DMS53 (cell line): ENCODE results near the gene DUSP22.
"Not testable (repeated sequence)": the region's sequence is repeated elsewhere in the genome, so short reads cannot be mapped to it uniquely, and the experiment has no call there.

Experiments used
- DNase-seq: peaks from one replicate; lab custom pipeline; 2025; lab: John Stamatoyannopoulos, UW

The DUSP22 gene, protein sequence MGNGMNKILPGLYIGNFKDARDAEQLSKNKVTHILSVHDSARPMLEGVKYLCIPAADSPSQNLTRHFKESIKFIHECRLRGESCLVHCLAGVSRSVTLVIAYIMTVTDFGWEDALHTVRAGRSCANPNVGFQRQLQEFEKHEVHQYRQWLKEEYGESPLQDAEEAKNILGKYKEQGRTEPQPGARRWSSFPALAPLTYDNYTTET

DNA sequence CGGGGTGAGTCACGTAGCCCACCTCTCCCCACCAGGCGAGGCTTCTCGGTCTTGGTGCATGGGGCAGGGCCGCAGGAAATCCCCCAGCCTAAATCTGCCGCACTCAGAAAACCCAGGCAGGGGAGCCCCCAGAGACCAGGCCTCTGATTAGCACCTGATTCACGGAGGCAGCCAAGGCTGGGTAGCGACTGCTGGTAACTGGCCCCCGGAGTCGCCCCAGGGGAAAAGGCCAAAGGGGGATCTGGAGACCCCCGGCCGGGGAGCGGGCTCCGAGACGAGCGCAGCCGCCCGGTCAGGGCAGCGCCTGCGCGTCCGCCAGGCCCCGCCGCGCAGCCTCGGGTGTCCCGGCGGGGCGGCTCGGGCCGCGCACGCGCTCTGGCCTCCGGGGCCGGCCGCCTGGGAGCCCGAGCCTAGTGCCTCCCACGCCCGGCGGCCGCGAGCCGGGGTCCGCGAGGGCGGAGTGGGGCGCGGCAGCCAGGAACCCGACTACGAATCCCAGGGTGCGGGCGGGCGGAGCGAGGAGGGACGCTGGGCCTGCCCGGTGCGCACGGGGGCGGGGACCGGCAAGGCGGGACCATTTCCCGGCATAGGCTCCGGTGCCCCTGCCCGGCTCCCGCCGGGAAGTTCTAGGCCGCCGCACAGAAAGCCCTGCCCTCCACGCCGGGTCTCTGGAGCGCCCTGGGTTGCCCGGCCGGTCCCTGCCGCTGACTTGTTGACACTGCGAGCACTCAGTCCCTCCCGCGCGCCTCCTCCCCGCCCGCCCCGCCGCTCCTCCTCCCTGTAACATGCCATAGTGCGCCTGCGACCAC, at the start of gene DUSP22:
TSS of gene DUSP22 (plus strand) at position 791 of the 809 bp plus-strand sequence. CDS start 53 bp downstream, outside the sequence.
- no peak for DNase-seq

DNA sequence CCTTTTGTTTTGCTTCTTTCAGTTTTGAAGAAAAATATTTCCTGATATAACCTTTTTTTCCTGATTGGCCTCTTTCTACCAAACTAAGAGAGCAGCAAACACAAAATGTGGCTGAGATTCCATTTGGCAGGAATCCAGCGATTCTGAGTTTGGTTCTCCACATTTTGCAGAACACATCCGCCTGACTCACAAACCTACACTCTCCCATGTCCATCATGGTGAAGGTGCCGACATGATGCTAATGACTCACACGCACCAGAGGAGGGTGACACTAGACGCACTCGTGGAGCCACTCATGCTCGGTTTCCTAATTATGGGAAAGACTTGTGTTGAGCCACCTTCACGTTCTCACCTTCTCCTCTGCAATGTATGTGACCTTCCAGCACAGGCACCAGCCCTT, 45.9 kb upstream of the DUSP22 start:
- peak; percentile 16 for DNase-seq

DNA sequence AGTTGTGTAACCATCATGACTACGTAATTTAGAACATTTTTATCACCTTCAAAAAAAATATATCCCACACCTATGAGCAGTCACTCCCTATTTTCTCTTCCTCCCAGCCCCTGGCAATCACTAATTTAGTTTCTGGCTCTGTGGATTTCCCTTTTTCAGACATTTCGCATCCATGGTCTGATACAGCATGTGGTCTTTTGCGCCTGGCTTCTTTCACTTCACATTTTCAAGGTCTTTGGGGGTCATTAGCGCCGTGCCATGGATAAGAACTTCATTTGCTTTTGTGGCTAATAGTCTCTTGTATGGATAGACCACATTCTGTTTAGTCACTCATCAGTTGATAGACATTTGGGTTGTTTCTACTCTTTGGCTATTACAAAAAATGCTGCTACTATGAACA, 44.9 kb upstream of the DUSP22 start:
- no peak for DNase-seq

DNA sequence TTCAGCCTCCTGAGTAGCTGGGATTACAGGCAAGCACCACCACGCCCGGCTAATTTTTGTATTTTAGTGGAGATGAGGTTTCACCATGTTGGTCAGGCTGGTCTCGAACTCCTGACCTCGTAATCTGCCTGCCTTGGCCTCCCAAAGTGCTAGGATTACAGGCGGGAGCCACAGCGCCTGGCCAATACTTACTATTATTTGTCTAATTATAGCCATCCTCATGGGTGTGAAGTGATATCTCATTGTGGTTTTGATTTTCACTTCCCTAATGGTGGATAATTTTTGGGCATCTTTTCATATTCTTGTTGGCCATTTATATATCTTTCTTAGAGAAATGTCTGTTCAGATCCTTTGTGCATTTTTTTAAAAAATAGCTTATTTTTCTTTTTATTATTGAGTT, 44.2 kb upstream of the DUSP22 start:
- DNase-seq: not testable (repeated sequence)

DNA sequence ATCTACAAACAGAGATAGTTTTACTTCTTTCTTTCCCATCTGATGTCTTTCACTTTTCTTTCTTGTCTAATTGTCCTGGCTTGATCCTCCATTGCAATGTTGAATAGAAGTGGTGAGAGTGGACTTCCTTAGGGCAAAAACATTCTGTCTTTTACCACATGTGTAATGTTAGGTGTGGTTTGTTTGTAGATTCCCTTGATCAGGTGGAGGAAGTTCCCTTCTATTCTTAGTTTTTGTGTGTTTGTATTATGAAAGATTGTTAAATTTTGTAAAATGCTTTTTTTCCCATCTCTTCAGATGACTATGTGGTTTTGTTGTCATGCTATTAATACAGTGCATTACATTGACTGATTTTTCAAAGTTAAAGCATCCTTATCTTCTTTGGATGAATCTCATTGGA, 41.6 kb upstream of the DUSP22 start:
- no peak for DNase-seq

DNA sequence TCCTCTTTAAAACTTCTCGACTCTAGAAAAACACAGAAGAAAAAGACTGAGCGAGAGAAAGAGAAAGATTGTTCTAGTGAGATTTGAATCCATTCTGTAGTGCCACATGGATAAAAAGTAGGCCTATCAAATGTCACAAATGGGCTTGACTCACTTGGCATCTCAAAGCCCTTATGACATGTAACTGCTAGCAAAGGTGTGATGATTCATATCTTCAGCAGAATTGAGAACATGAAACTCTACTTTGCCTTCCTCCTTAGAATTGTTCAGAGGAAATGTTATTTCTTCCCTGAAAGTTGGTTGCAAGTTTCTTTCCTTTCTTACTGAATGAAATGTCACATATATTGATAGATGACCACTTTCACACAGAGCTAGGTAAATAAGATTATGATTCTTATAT, 40.4 kb upstream of the DUSP22 start:
- no peak for DNase-seq

DNA sequence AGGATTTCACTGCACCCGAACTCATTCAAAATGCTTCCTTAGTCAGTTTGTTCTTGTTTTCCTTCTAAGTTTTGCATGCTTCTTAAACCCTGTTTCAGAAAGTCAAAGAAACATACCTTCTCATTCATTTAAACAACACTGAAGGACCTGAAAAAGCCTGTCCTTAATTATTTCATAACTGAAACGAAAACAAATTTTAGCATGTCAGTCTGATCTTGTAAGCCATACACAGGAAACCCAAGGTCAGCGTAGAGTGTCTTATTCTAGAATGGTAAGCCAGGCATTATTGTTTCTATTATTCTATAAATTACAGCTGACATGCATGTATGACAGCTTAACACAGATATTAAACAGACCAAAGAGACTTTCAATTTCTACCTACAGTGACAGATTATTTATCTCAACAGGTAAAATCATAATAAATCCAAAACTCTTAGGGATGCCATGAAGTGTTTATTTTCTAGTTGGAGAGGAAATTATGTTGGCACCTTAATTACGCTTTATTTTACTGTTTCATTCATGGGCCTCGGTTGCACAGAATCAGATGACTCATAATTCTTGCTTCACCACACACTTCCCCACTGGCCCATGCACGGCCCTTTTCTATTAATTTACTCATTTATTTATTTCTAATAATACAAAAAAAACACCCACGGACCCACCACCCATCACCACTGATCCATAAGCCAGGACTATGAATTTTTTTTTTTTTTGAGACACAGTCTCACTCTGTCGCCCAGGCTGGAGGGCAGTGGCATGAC, 39.3 kb upstream of the DUSP22 start:
- no peak for DNase-seq

DNA sequence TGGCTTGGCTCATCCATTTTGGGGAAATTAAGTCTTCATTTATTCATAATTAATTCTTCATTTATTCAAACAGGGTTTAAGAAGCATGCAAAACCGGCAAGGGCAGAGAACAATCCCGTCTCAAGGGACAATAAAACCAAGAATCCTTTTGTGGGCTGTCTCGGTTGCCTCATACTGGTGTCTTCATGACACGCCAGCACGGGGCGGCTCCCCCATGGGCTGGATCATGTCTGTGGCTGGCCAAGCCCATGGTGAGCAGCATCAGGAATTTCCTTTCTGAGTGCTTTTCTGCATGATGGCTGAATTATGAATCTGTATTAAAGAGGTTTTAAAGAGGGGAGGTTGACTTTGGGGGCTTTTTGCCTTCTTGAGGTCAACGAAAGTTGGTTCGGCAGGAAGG, 38.3 kb upstream of the DUSP22 start:
- no peak for DNase-seq

DNA sequence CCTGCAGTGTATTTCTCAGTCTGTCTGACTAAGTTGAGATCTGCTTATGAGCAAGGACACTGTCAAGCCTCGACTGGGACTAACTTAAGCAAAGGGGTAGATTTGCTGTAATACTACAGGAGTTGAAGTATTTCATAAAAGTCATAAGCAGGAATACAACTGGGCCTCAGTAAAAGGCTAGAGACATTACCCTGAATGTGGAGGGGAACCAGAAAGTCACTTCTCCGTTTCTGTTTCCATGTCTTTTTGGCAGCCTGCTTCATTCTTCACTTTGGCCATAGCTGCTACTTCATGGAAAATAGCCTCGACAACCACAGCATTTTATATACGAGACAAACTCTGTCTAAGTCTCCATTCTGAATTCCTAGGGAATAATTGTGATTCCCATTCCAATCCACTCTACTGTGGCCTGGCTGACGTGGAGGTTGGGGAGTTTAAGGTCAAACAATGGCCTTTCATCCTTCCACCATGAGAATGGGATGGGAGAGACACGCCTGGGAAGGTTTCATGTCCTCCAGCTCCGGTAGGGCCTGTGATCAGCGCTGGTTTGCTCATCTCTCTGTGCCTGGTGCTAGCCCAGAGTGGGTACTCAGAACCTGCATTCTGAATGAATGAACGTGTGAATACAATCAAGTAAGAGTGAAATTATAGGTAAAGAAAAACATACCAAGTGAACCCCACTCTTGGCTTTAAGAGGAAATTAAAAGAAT, 37.1 kb upstream of the DUSP22 start:
- no peak for DNase-seq

DNA sequence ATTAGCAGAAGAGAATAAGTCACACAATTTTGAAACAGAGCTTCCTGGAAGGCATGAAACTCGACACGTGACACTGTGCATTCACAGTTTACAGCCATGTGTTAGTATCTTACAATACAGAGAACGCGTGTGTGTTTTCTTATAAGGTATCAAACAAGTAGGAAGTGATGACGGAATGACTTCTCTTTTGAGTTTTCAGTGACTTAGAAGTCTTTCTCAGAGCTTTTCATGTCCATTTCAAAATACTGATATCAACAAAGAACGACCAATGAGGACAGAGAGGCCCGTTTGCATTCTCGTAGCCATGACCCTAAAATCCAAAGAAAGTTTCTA, 36.6 kb upstream of the DUSP22 start:
- DNase-seq: no peak

DNA sequence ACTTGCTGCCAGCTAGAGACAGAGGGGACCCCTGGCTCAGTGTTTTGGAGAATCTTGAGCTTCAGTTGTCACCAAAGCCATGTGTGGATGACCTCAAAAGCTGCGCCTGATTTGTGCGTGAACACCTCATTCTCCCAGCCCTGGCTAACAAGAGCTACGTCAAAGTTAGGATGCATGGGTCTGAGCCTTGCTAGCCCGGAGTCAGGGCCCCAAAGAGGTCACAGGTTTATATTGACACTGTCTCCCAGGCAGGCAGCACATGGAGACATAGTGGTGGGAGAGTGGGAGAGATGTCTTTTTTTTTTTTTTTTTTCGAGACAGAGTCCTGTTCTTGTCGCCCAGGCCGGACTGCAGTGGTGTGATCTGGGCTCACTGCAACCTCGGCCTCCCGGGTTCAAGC, 36.1 kb upstream of the DUSP22 start:
- DNase-seq: no peak

DNA sequence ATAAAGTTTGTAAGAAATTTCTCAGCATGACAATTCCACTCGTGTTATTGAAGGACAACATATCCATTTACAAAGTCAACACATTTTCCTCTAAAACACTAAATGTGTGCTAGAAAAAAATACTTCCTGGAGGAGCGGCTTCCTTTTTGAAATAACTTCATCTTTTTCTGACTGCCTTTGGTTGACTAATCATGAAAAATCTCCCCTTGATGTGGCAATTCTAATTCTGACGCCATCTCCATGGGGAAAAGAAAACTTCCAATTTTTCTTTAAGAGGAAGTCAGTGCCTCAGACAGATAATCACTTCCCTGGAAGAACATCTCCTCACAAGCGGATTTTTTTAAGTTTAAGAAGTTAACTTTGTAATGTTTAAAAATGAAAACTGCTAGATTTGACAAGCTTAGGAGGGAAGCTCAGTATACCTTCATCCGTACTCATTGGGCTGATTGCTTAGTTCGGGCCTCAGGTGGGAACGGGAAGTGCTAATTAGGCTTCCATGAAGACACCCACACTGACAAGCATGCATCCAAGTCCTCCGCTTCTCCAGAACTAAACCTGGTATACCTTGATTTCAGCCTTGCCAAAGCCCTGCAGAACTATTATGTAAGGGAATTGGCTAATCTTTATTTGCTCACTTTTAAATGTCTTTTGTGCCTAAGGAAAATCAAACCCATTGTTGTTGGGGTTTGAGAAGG, 35.1 kb upstream of the DUSP22 start:
- no peak for DNase-seq

DNA sequence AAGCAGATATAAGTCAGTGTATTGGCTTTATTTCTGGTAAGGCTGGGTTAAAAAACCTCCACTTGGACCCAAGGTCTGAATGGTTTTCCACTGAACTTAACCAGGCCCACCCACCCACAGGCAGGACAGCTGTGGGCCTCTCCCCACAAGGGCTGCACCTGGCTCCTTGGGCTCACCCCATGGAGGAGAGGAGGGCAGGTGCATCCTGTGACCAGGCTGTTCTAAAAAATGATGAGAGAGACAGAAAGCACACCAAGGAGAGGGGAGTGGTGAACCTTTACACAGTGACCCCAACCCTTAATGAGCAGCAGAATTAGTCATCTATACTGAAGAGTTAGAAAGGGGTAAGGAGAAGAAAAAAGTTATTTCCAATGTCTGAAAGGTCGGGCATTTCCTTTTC, 34.5 kb upstream of the DUSP22 start:
- no peak for DNase-seq

DNA sequence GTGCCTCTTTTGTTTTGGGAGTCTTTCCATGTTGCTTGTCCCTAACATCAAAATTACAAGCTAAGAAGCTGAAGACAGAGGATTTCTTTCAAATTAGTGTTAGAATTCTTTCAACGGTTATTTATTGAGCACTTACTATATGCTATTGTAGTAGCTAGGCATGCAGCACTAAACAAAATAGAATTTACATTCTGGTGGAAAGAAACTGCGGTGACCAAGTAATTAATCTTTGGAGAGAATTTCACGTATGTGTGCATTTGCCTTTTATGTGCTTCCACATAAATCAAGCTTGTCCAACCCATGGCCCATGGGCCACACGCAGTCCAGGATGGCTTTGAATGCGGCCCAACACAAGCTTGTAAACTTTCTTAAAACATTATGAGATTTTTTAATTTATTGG, 33.0 kb upstream of the DUSP22 start:
- DNase-seq: no peak

DNA sequence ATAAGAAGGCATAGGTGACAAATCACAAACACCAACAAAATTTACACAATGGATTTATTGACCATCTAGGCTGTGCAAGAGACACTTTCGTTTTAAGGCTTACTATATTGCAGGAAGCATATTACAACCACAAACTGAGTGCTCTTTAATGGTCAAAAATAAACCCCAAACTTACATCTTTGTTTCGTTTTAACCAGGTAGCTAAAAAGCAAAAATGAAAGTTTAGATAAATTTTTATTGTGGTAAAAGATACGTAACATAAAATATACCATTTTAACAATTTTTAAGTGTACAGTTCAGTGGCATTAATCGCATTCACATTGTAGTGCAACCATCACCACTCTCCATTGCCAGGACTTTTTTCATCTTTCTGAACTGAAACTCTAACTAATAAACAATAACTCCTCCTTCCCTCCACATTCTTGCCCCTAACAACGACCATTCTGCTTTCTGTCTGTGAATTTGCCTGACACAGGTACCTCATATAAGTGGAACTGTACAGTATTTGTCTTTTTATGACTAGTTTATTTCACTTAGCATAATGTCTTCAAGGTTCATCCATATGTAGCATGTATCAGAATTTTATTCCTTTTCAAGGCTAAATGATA, 32.3 kb upstream of the DUSP22 start:
- no peak for DNase-seq

DNA sequence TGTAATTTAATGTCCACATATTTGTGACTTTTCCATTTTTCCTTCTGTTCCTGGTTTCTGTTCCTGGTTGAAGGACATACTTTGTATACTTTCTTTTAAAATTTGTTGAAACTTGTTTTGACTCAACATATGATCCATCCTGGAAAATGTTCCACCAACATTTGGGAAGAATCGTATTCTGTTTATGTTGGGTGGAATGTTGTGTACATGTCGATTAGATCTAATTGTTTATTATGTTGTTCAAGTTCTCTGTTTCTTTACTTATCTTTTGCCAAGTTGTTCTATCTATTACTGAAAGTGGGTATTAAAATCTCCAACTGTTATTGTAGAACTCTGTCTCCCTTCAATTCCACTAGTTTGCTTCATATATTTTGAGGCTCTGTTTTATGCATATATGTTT, 27.7 kb upstream of the DUSP22 start:
- DNase-seq: no peak

DNA sequence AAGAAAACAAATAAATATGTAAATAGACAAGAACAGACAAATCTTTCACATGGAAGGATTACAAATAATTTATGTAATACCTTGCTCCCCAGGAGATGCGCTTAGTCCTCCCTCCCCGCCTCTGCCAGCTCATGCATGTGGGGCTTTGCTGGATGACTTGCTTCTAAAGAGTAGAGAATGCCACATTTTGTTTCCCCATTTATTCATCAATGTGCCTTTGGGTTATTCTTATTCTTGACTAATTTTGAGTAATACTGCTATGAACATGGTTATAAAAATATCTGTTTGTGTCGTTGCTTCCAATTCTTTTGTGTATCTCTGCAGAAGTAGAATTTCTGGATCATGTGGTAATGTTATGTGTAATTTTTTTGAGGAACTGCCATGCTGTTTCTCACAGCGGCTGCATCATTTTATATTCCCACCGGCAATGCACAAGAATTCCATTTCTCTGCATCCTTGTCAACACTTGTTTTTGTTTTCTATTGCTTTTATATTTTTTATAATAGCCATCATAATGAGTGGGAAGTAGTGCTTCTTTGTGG, 23.8 kb upstream of the DUSP22 start:
- DNase-seq: no peak

DNA sequence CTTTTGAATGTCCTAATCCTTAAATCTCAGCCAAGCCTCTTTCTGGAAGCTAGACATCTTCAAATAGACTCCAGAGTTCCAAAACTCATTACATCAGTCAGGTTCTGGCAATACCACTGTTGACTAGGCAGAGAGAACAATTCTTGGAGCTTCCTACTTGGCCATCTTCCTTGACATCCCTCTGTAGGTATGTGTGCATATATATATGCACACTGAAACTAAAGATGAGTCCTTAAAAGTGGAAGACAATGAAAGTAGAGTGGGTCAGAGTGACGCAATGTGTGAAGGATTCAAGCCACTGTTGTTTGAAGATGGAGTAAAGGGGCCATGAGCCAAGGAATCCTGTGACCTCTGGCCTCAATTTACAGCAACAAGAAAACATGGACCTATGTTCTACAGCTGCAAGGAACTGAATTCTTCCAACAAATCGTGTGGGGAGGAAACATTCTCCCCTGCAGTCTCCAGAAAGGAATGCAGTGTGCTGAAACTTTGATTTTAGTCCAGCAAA, 18.7 kb upstream of the DUSP22 start:
- no peak for DNase-seq

DNA sequence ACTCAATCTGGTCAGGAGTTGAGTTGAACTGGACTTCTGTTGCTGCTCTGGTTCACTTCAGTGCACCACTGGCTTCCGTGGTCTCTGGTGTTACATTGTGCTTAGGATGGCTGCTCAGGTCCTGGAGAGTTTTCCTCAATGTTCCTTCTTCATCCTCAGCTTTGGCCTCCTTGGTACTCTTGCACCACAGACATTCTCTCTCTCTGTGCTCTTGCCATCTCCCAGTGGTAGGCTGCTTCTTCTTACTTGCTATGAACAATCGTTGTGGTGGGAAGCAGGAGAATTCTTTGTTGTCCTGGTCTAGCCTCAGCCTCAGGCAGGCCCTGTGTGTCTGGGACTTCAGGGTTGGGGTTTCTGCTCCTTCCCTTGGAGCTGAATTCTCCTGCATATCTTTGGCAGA, 14.5 kb upstream of the DUSP22 start:
- no peak for DNase-seq

DNA sequence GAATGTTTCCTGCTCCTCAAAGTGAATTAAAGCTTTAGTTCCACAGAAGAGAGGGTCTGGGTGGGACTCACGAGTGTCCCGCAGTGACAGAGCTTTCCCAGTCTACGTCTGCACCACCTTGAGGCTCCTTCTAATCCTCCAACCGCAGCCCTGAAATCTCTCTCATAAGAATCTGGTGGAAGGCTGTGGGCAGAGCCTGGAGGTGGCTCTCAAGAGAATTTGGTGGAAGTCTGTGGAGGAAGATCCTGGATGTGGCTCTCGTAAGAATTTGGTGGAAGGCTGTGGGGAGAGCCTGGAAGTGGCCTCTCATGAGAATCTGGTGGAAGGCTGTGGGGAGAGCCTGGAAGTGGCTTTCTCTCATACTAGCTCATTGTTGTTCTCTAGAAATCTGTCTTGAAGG, 13.8 kb upstream of the DUSP22 start:
- no peak for DNase-seq
